ENCODE measurements around the gene PANK4. TPM values are rescaled to one million over a fixed set of nuclear protein-coding genes. Genes with fewer than 3 reads are reported as not detected.

The PANK4 gene
- total RNA-seq, 1 experiment from 2014 or later = 45.6 TPM

GRCh38 chr1:2503554-2504224, 22.7 kb downstream of the PANK4 start:
- no peak overlapping the region for H3K27ac ChIP-seq (ENCODE audit: low read depth, low read length, poor library complexity, severe bottlenecking)
- no peak for TF ChIP-seq EZH2 (IDR thresholded peaks at IDR 0.05; ENCODE audit: borderline replicate concordance, low read depth, low read length, poor library complexity, severe bottlenecking)
- TF ChIP-seq, protein P1, sequence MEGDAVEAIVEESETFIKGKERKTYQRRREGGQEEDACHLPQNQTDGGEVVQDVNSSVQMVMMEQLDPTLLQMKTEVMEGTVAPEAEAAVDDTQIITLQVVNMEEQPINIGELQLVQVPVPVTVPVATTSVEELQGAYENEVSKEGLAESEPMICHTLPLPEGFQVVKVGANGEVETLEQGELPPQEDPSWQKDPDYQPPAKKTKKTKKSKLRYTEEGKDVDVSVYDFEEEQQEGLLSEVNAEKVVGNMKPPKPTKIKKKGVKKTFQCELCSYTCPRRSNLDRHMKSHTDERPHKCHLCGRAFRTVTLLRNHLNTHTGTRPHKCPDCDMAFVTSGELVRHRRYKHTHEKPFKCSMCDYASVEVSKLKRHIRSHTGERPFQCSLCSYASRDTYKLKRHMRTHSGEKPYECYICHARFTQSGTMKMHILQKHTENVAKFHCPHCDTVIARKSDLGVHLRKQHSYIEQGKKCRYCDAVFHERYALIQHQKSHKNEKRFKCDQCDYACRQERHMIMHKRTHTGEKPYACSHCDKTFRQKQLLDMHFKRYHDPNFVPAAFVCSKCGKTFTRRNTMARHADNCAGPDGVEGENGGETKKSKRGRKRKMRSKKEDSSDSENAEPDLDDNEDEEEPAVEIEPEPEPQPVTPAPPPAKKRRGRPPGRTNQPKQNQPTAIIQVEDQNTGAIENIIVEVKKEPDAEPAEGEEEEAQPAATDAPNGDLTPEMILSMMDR (conservative IDR thresholded peaks at IDR 0.05; ENCODE audit: low read depth, low read length) = 0 out of 2 replicates have a peak, but pooled peaks have one; percentile 19
- no peak for DNase-seq (ENCODE audit: low spot score)
- ChIA-PET POLR2A (ENCODE audit: low non-redundant PET) (no interaction called here), CTCF (no interaction called here)
- H3K27me3 ChIP-seq (replicated peaks; ENCODE audit: insufficient read depth, low read depth, low read length, poor library complexity) = no peaks in the 10 kb centered on the region
- no peaks in the 10 kb centered on the region for H3K36me3 ChIP-seq (ENCODE audit: insufficient read depth, low read length, poor library complexity, severe bottlenecking)
- no peaks in the 10 kb centered on the region for H3K9me3 ChIP-seq (ENCODE audit: low read depth, low read length, poor library complexity, severe bottlenecking)
- BruUV-seq (replicated peaks) = no TSS peak
- no peak overlapping the region for H3K4me3 ChIP-seq (ENCODE audit: low read depth, low read length, poor library complexity, severe bottlenecking)
- no peaks in the 10 kb centered on the region for H3K4me1 ChIP-seq (ENCODE audit: insufficient read depth, low read length, poor library complexity, severe bottlenecking)
- intact Hi-C loops (cut with micrococcal nuclease; ENCODE audit: unreplicated experiment) = no loop called here

DNA sequence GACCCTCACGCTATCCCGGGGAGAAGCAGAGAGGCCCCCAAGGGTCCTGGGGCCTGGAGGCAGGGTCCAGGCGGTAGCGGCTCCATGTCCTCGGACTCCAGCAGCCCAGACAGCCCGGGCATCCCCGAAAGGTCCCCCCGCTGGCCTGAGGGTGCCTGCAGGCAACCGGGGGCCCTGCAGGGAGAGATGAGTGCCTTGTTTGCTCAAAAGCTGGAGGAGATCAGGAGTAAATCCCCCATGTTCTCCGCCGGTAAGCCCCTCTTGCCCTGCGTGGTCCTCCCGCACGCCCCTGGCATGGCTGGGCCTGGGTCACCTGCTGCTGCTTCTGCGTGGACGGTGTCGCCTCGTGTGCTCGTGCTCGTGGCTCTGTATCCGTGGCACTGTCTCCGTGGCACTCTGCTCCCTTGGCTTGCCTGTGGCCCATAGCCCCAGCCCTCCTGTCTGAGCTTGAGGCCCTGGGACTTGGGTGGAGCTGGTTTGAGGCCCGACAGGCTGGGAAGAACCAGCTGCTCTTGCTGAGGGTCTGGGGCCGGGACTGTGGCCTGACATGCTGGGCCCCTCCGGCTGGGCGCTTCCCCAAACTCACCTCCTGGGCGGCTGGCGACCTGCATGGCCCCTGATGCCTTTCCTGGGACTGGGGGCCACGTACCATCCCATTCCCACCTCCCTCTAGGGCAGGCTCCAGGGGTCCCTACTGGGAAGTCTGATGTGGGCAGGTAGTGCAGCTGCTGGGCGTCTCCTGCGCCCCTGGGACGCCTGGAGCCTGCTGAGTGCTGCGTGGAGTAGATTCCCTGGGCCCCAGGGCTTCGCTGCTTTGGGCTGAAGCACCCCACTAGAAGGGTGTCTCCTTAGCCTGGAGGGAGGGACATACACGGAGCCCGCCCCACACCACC, 23.5 kb downstream of the PANK4 start:
- TF ChIP-seq, protein P1 (conservative IDR thresholded peaks at IDR 0.05; ENCODE audit: low read depth, low read length) = no peak
- TF ChIP-seq EZH2 (IDR thresholded peaks at IDR 0.05; ENCODE audit: borderline replicate concordance, low read depth, low read length, poor library complexity, severe bottlenecking) = no peak
- intact Hi-C loops (cut with micrococcal nuclease; ENCODE audit: unreplicated experiment) = no loop called here
- CTCF ChIA-PET = interaction anchor here (0.5 kb wide), 1 partner anchor 88 kb away, joined by 11 read pairs; no protein-coding TSS in a partner anchor
- no TSS peak for BruUV-seq (replicated peaks)
- Histone ChIP-seq H3K4me1 (ENCODE audit: insufficient read depth, low read length, poor library complexity, severe bottlenecking) (no peaks in the 10 kb centered on the region), H3K27me3 (replicated peaks; ENCODE audit: insufficient read depth, low read depth, low read length, poor library complexity) (no peaks in the 10 kb centered on the region), H3K36me3 (ENCODE audit: insufficient read depth, low read length, poor library complexity, severe bottlenecking) (no peaks in the 10 kb centered on the region), H3K4me3 (ENCODE audit: low read depth, low read length, poor library complexity, severe bottlenecking) (no peak overlapping the region), H3K9me3 (ENCODE audit: low read depth, low read length, poor library complexity, severe bottlenecking) (no peaks in the 10 kb centered on the region), H3K27ac (ENCODE audit: low read depth, low read length, poor library complexity, severe bottlenecking) (no peak overlapping the region)
- DNase-seq (ENCODE audit: low spot score) = no peak
- POLR2A ChIA-PET (ENCODE audit: low non-redundant PET) = no interaction called here

GRCh38 chr1:2502210-2502609, 24.2 kb downstream of the PANK4 start:
- H3K4me3 ChIP-seq (ENCODE audit: low read depth, low read length, poor library complexity, severe bottlenecking) = no peak overlapping the region
- no peaks in the 10 kb centered on the region for H3K36me3 ChIP-seq (ENCODE audit: insufficient read depth, low read length, poor library complexity, severe bottlenecking)
- H3K4me1 ChIP-seq (ENCODE audit: insufficient read depth, low read length, poor library complexity, severe bottlenecking) = no peaks in the 10 kb centered on the region
- DNase-seq (ENCODE audit: low spot score) = no peak
- no peak overlapping the region for H3K27ac ChIP-seq (ENCODE audit: low read depth, low read length, poor library complexity, severe bottlenecking)
- H3K9me3 ChIP-seq (ENCODE audit: low read depth, low read length, poor library complexity, severe bottlenecking) = no peaks in the 10 kb centered on the region
- H3K27me3 ChIP-seq (replicated peaks; ENCODE audit: insufficient read depth, low read depth, low read length, poor library complexity) = no peaks in the 10 kb centered on the region
- TF ChIP-seq, protein P1 (conservative IDR thresholded peaks at IDR 0.05; ENCODE audit: low read depth, low read length) = no peak
- CTCF ChIA-PET = no interaction called here
- POLR2A ChIA-PET (ENCODE audit: low non-redundant PET) = no interaction called here
- no TSS peak for BruUV-seq (replicated peaks)
- intact Hi-C loops (cut with micrococcal nuclease; ENCODE audit: unreplicated experiment) = no loop called here

Data from A673 (cell line).